Measurements from ENCODE around the gene RAB8B. TPM values are rescaled to one million over a fixed set of nuclear protein-coding genes. Genes with fewer than 3 reads are reported as not detected.

Gene RAB8B
- total RNA-seq, 1 experiment from 2014 or later, result 33.8 TPM

DNA sequence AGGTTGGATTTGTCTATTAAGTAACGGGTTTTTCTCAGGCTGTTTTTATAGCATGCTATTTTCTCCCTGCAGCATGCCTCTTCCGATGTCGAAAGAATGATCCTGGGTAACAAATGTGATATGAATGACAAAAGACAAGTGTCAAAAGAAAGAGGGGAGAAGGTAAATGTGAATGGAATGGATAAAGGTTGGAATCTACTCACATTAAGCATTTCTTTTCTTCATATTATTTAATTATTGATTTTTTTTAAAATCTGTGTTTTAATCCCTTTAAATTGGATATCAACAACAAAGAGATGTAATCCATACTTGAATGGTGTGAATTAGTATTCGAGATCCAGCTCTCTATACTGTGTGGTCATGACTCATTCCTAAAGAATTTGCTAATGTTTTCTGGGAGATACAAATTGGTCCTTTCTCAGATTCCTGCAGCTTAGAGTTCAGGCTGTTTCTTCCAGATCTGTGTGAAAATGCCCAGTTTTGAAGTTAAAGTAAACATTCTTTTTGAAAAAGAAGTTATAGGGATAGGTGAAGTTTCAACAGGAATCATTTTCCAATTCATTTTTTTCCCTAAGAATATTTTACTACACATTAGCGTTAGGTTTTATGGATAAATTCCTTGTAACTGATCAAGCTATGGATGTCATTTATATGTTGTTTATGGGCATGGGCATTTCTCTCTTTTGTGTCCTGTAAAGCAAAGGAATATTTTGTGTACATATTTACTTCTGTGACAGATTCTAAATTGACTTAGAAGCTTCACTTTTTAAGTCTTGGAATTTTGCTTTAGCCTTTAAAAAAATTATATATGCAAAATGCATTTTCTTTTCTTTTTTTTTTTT lies 67.2 kb downstream of the RAB8B start:
- no peak overlapping the region for H2AFZ ChIP-seq (ENCODE audit: low read length)
- H4K5ac ChIP-seq (ENCODE audit: insufficient read length, low read depth, low read length), result no peak overlapping the region
- no CpG with 5 or more reads among the region's 5 CpGs for WGBS (ENCODE audit: extremely low coverage, insufficient read length, low lambda C conversion rate)
- no peak overlapping the region for H2BK15ac ChIP-seq (ENCODE audit: low read depth, low read length)
- no peak overlapping the region for H2AK5ac ChIP-seq (ENCODE audit: insufficient read length, low read length)
- no peaks in the 10 kb centered on the region; the same call in 1 of the 2 replicates for H3K4me1 ChIP-seq (ENCODE audit: insufficient read depth, low read length)
- no peak overlapping the region for H4K8ac ChIP-seq (replicated peaks; ENCODE audit: insufficient read length, low read depth, low read length)
- H3T11ph ChIP-seq (ENCODE audit: low read length), result no peak overlapping the region
- Mint-ChIP-seq H3K36me3 (ENCODE audit: insufficient read depth in 1 of 3, low read depth in 3 of 3) (peaks cover 18 to 37% (median 31%) of the 10 kb centered on the region in 3 experiments), H3K9me3 (peaks cover 0 to 4% of the 10 kb centered on the region in 2 experiments; a peak in 2 of 5 replicates), H3K27me3 (ENCODE audit: low read depth) (no peaks in the 10 kb centered on the region), H3K27ac (peak overlapping the region; percentile 27 to 95 (median 94)), H3K4me1 (peaks cover 21 to 28% of the 10 kb centered on the region in 2 experiments), H3K4me3 (peak overlapping the region in 1 of 2 experiments; percentile 58; a peak in 2 of 5 replicates)
- TF ChIP-seq CTCF (conservative IDR thresholded peaks at IDR 0.05), result no peak
- DNase-seq, result no peak
- no peak overlapping the region for H2BK120ac ChIP-seq (ENCODE audit: low read depth, low read length, poor library complexity, severe bottlenecking)
- H3K18ac ChIP-seq (ENCODE audit: insufficient read length, low read depth, low read length), result no peak overlapping the region
- H3K23ac ChIP-seq (ENCODE audit: insufficient read length, low read depth, low read length), result no peak overlapping the region
- peak overlapping the region; percentile 77 for H3K27ac ChIP-seq (ENCODE audit: insufficient read length, low read depth, low read length)
- H2BK5ac ChIP-seq (ENCODE audit: insufficient read length, low read length), result no peak overlapping the region
- H3K56ac ChIP-seq (ENCODE audit: insufficient read length, low read depth, low read length), result no peak overlapping the region
- no peaks in the 10 kb centered on the region for H3K23me2 ChIP-seq (ENCODE audit: insufficient read length, low read depth, low read length, poor library complexity, severe bottlenecking)
- peak overlapping the region; percentile 25 for H3K4me2 ChIP-seq (ENCODE audit: insufficient read depth, insufficient read length, low read length)
- H2BK20ac ChIP-seq (ENCODE audit: low read depth, low read length, poor library complexity, severe bottlenecking), result no peak overlapping the region
- no peak overlapping the region for H4K91ac ChIP-seq (ENCODE audit: insufficient read length, low read depth, low read length)
- H3K79me2 ChIP-seq (ENCODE audit: insufficient read depth, low read length), result no peaks in the 10 kb centered on the region
- no peak overlapping the region for H3K4ac ChIP-seq (ENCODE audit: low read depth, low read length)
- no peaks in the 10 kb centered on the region for H3K9me3 ChIP-seq (ENCODE audit: control insufficient read depth, low read depth, low read length)
- H3K14ac ChIP-seq (ENCODE audit: insufficient read depth, low read length), result no peak overlapping the region
- H3K79me1 ChIP-seq (ENCODE audit: insufficient read depth, low read depth, low read length, poor library complexity, severe bottlenecking), result no peaks in the 10 kb centered on the region
- no peaks in the 10 kb centered on the region for H4K20me1 ChIP-seq (ENCODE audit: control insufficient read depth, insufficient read depth, insufficient read length)
- H2BK12ac ChIP-seq (ENCODE audit: insufficient read length, low read depth, low read length), result no peak overlapping the region
- no peaks in the 10 kb centered on the region for H3K27me3 ChIP-seq (ENCODE audit: insufficient read depth, low read length)
- no peak overlapping the region for H3K9ac ChIP-seq (ENCODE audit: extremely low read depth, insufficient read length, low read length)

Data from H9 (cell line).